AG04449 (cell line): ENCODE results near the gene TMA7.

ENCODE experiments used
- CTCF ChIA-PET: fragments of 350-600 bp; formaldehyde crosslinking; extraction: SDS; loops from one replicate; lab custom pipeline; 2021; ENCODE audit warnings: antibody characterized with exemption; lab: Yijun Ruan, JAX
- POLR2A ChIA-PET: fragments of 400-600, 350-600 bp; formaldehyde crosslinking; extraction: SDS; loops from one replicate; lab custom pipeline; 2020; ENCODE audit warnings: antibody characterized with exemption, inconsistent platforms; lab: Yijun Ruan, JAX
- DNase-seq: peaks from one replicate; pipeline ENCODE4 v3.0.0-alpha.2; 2010; ENCODE audit warnings: low read depth, low spot score
- H3K4me3 ChIP-seq: 2 replicates; pipeline ENCODE4 v1.5.1; 2011; ENCODE audit warnings: low read depth, mild to moderate bottlenecking, control low read depth, low read length
- TF ChIP-seq, protein P1 (sequence below): IDR thresholded peaks from one replicate; pipeline ENCODE4 v1.5.1; 2011; ENCODE audit warnings: mild to moderate bottlenecking, moderate library complexity, low read length, control low read depth, inconsistent platforms; ENCODE audit not compliant: insufficient read depth; ENCODE audit errors: missing control alignments

The TMA7 gene

DNA sequence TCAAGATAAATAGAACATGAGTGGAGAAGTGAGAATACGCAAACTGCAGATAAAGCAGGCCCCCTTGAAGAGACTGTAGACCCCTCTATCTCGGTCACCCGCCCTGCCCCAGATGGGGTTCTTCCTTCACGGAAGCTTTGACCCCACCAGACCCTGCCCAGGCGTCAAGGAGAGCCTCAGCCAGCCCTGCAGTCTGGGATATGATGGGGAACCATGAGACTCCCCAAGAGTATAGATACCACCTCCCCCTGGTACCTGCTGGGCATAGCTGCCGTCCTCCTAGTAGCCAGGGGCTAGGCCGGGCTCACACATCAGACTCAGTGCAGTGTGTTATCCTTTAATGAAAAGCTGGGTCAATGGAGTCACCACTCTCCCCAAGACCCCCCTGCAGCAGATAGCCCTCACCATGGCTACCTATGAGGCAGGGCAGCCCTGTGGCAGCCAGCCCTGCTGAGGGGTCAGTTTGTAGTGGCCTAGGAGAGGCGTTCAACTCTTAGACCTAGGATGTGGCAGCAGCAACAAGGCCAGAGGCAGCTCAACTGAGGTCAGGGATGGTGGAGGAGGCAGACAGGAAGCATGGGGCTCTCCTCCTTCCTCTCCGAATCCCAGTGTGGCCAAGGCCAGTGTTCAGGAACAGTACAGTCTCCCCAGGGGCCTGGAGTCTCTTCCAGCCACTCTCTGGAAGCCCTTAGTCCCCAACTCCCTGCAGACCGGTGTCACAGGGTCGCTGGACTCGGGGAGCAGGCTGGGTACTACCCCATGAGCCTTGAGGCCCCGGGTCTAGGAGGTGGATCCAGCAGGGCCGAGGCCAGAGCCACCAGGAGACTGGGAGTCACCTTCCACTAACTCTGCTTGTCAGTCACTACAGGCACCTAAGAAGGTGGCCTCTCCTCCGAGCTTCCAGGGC, 36.3 kb upstream of the TMA7 start:
- no peak overlapping the region for H3K4me3 ChIP-seq
- TF ChIP-seq, protein P1, sequence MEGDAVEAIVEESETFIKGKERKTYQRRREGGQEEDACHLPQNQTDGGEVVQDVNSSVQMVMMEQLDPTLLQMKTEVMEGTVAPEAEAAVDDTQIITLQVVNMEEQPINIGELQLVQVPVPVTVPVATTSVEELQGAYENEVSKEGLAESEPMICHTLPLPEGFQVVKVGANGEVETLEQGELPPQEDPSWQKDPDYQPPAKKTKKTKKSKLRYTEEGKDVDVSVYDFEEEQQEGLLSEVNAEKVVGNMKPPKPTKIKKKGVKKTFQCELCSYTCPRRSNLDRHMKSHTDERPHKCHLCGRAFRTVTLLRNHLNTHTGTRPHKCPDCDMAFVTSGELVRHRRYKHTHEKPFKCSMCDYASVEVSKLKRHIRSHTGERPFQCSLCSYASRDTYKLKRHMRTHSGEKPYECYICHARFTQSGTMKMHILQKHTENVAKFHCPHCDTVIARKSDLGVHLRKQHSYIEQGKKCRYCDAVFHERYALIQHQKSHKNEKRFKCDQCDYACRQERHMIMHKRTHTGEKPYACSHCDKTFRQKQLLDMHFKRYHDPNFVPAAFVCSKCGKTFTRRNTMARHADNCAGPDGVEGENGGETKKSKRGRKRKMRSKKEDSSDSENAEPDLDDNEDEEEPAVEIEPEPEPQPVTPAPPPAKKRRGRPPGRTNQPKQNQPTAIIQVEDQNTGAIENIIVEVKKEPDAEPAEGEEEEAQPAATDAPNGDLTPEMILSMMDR: no peak
- no peak for DNase-seq
- POLR2A ChIA-PET: no interaction called here
- CTCF ChIA-PET: interaction anchor here (1.1 to 16.0 kb wide), 3 partner anchors 13 to 36 kb away, joined by 3 to 749 read pairs (median 46); partner anchors contain the start of genes CCDC51, PLXNB1 and TMA7

DNA sequence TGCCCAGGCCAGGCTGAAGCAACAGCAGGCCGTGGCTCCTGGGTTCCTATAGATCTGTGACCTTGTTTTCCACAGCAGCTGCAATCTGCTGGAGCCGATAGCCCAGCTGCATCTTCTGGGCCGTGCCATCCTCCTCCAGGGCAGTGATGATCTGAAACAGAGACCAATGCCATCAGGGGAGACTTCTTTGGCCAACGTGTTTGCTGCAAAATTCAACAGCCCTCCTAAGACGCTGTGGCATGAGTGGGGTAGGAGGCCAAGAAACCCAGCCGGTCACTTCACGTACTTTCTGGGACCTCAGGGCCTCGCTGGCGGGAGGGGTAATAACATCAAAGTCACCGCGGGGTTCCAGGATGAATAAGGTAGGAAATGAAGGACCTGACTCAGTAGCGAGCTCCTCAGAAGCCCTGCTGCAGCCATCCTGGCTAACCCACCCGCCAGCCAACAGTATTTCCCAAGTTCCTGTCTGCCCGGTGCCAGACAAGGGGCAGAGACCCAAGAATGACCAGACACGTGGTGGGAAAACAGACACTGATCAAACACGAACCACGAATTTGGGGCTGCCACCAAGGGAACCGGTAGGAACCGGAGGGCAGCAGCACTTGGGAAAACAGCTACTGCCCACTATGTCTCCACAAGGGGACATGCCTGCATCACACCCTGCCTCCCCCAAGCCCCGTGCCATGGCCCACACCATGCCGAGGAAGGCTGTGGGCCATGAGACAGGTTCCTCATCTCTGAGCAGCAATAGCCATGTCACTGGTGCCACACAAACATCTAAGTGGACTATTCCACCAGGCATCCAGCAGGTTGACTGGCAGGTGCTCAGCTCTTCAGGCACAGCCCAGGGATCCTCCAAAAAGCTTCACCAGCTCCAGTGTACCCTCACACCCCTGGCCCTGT, 35.4 kb upstream of the TMA7 start:
- CTCF ChIA-PET: interaction anchor here (5.0 to 16.0 kb wide), 2 partner anchors 12 to 25 kb away, joined by 46 to 749 read pairs; partner anchors contain the start of gene PLXNB1

DNA sequence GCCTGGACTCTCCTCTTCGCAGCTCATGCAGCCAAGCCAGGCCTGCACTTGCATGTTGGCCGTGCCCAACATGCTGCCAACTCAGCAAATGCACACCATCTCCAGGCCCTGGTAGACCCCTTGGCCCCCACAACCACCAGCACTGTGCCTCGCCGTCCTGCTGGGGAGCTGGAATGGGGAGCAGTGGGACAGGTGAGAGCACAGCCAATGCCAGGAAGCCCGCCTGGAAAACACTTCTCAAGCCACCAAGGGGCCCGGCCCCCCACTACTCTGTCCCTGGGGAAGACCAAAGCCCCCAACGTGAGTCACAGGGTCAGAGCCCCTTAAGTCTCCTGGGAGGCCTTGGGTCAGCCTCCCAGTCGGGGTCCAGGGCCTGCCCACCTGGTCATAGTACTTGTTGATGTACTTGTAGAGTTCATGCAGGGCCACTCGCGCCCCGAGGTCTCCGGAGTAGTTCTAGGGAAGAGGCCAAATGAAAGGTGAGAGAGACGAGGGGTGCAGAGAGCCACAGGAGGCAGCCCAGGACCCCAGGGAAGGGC, 34.6 kb upstream of the TMA7 start:
- TF ChIP-seq, protein P1: no peak
- ChIA-PET POLR2A (no interaction called here), CTCF (interaction anchor here (16.0 kb wide), 1 partner anchor 25 kb away, joined by 749 read pairs; the partner anchor contains the start of gene PLXNB1)
- no peak overlapping the region for H3K4me3 ChIP-seq
- DNase-seq: no peak

More for the DNA sequence above, 35.4 kb upstream of the TMA7 start:
- no peak for DNase-seq
- H3K4me3 ChIP-seq: no peak overlapping the region
- TF ChIP-seq, protein P1: no peak
- POLR2A ChIA-PET: no interaction called here

DNA sequence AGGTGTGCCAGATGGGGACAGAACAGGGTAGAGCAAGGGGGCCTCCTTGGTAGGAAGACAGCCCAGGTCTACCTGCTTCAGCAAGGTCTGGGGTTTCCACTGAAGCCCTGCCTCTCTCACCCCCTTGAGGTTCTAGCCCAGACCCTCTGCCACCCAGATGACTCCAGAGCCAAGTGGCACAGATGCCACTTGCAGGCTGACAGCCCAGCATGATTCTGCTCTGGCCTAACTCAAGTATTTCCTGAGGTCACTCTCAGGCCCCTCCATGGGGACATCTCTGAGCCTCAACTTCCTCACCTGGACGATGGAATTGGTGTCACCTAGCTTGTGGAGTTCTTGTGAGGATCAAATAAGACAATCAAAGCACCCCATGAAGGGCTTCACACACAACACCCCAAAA, 34.1 kb upstream of the TMA7 start:
- TF ChIP-seq, protein P1: no peak
- H3K4me3 ChIP-seq: no peak overlapping the region
- ChIA-PET CTCF (interaction anchor here (16.0 kb wide), 1 partner anchor 24 kb away, joined by 749 read pairs; the partner anchor contains the start of gene PLXNB1), POLR2A (no interaction called here)
- DNase-seq: no peak

DNA sequence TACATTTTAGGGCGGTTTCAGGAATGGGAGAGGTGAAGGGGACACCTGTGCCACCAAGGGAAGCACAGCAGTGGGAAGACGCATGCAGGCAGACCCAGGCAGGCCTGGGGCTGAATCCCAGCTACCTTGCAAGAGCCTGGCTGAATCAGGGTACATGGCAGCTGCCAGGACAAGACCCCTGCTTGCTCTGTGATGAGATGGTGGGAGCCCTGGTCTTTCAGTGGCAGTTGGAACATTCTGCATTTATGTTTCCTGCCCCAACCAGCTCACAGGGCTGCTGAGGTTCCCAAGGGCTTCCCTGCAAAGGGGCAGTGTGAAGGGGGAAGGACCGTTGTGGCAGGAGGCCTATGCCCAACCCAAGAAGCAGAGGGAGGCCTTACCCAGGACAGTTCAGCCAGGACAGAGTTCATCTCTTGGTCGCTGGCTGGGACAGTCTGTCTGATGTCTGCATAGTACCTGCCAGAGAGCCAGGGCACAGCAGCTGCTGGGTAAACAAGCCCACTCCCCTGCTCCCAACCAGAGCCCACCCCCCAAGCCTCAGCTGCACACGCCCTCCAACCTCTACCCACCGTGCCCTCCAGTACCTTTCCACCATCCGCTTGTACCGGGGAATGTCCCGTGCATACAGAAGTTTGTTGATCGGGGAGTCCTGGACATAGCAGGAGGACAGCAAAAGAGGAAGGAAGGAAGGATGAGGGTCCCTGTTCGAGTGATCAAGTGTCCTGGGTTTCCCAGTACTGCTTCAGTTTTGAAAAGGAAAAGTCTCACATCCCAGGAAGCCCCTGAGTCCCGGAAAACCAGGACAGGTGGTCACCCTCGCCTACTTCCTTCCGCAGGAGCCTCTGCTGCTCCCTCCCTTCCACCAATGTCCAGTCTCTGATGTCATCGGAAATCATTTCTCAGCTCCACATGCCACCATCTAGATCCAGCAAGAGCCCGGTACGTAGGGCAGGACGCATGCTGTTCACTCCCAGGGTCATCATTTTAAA, 33.3 kb upstream of the TMA7 start:
- ChIA-PET CTCF (interaction anchor here (0.9 to 16.0 kb wide), 3 partner anchors 23 to 212 kb away, joined by 3 to 749 read pairs (median 9); partner anchors contain the start of genes CCDC51, PLXNB1 and TMA7), POLR2A (no interaction called here)
- TF ChIP-seq, protein P1: no peak
- H3K4me3 ChIP-seq: no peak overlapping the region
- no peak for DNase-seq
